Stimulated activated naive CD8-positive, alpha-beta T cell treated with anti-CD3 and anti-CD28 coated beads, Interleukin-15, Interleukin-2, amounts not matched to agents 100 ng/mL and 50 ng/mL, for 24 hours (primary cell): ENCODE measurements around the gene ARMC3.

Experiments used
- H3K27ac Mint-ChIP-seq: one replicate; pipeline ENCODE4 v1.8.0; 2021; ENCODE audit warnings: mild to moderate bottlenecking, mixed read lengths
- H3K27me3 Mint-ChIP-seq: one replicate; pipeline ENCODE4 v1.8.0; 2021; ENCODE audit warnings: mixed read lengths
- H3K36me3 Mint-ChIP-seq: one replicate; pipeline ENCODE4 v1.8.0; 2021; ENCODE audit warnings: low read depth, mixed read lengths
- H3K4me1 Mint-ChIP-seq: one replicate; pipeline ENCODE4 v1.8.0; 2021; ENCODE audit warnings: low read depth, mixed read lengths
- H3K4me3 Mint-ChIP-seq: one replicate; pipeline ENCODE4 v1.8.0; 2021; ENCODE audit warnings: mild to moderate bottlenecking, mixed read lengths
- H3K9me3 Mint-ChIP-seq: one replicate; pipeline ENCODE4 v1.8.0; 2021; ENCODE audit warnings: mixed read lengths

Gene ARMC3

DNA sequence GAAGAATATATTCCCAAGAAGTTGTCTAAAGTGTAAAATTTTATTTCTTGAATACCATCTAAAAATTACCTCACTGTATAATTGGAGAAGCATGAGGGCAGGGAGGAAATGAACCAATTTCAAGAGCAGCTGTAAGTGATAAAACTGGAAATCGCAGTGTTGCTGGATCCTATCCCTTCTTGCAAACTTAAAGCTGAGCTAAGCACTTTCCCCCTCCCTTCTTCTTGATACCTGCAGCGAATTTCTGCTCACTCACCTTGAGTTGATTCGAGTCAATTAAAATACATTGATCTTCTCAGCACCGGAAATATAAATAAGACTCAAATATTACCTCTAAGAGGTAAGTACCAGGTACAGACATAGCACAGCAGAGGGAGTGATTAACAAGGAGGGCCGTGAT lies 65.5 kb downstream of the ARMC3 start:
- H3K27me3 Mint-ChIP-seq = peaks cover 17% of the 10 kb centered on the region
- no peak overlapping the region for H3K4me3 Mint-ChIP-seq
- no peaks in the 10 kb centered on the region for H3K36me3 Mint-ChIP-seq
- no peaks in the 10 kb centered on the region for H3K9me3 Mint-ChIP-seq
- no peak overlapping the region for H3K27ac Mint-ChIP-seq
- peaks cover 6% of the 10 kb centered on the region for H3K4me1 Mint-ChIP-seq

GRCh38 chr10:22997096-22997495 lies 69.2 kb downstream of the ARMC3 start:
- Mint-ChIP-seq H3K27ac (no peak overlapping the region), H3K27me3 (peaks cover 23% of the 10 kb centered on the region), H3K4me1 (no peaks in the 10 kb centered on the region), H3K9me3 (no peaks in the 10 kb centered on the region), H3K36me3 (no peaks in the 10 kb centered on the region), H3K4me3 (no peak overlapping the region)

DNA sequence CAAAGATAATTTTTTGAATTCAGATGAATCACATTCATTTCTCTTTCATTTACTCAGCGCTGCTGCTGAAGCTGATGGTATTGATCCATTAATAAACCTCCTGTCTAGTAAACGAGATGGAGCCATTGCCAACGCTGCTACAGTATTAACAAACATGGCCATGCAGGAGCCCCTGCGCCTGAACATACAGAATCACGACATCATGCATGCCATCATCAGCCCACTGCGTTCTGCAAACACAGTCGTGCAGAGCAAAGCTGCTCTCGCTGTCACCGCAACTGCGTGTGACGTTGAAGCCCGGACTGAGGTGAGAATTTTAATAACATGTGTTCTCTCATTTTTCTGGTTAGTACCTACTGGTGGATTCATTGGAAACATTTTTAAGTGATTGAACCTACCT lies 70.2 kb downstream of the ARMC3 start:
- Mint-ChIP-seq H3K4me1 (no peaks in the 10 kb centered on the region), H3K36me3 (no peaks in the 10 kb centered on the region), H3K27ac (no peak overlapping the region), H3K27me3 (peaks cover 33% of the 10 kb centered on the region), H3K9me3 (no peaks in the 10 kb centered on the region), H3K4me3 (no peak overlapping the region)

GRCh38 chr10:22999942-23000341 lies 72.1 kb downstream of the ARMC3 start:
- Mint-ChIP-seq H3K36me3 (no peaks in the 10 kb centered on the region), H3K9me3 (no peaks in the 10 kb centered on the region), H3K4me3 (no peak overlapping the region), H3K27ac (no peak overlapping the region), H3K27me3 (peaks cover 32% of the 10 kb centered on the region), H3K4me1 (no peaks in the 10 kb centered on the region)

DNA sequence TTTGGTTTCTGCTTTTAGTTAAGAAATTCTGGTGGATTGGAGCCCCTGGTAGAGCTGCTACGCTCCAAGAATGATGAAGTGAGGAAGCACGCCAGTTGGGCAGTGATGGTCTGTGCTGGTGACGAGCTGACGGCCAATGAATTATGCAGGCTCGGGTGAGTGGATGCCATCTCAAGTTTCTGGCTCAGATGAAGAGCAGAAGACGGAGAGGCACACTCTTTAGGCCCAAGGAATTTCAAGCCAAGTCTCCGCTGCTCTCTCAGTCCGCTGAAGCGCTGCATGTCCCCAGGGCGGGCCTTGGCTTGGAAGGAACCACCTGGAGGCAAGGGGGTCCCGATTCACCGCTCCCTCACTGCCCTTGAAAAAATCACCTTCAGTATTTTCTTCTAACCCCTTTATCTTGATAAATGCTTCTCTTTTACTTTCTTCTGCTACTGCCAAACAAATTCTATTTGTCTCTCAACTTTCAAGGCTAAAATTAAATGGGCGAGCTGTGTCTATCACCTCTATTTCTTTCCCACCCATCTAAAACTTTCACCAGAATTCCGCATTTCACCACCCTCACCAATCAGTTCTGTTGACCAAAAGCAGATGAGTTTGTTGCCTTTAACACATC lies 74.2 kb downstream of the ARMC3 start:
- Mint-ChIP-seq H3K27ac (no peak overlapping the region), H3K4me3 (no peak overlapping the region), H3K36me3 (no peaks in the 10 kb centered on the region), H3K27me3 (peaks cover 39% of the 10 kb centered on the region), H3K4me1 (no peaks in the 10 kb centered on the region), H3K9me3 (no peaks in the 10 kb centered on the region)

- no peaks in the 10 kb centered on the region for H3K36me3 Mint-ChIP-seq
- no peak overlapping the region for H3K4me3 Mint-ChIP-seq
- H3K27ac Mint-ChIP-seq = no peak overlapping the region
- H3K4me1 Mint-ChIP-seq = no peaks in the 10 kb centered on the region
- H3K9me3 Mint-ChIP-seq = no peaks in the 10 kb centered on the region
- H3K27me3 Mint-ChIP-seq = peaks cover 41% of the 10 kb centered on the region
These were observed 77.3 kb downstream of the ARMC3 start for GRCh38 chr10:23005150-23005549.

- Mint-ChIP-seq H3K9me3 (no peaks in the 10 kb centered on the region), H3K4me3 (no peak overlapping the region), H3K4me1 (no peaks in the 10 kb centered on the region), H3K36me3 (no peaks in the 10 kb centered on the region), H3K27me3 (peaks cover 25% of the 10 kb centered on the region), H3K27ac (no peak overlapping the region)
These were observed 85.9 kb downstream of the ARMC3 start for GRCh38 chr10:23013581-23014335.

DNA sequence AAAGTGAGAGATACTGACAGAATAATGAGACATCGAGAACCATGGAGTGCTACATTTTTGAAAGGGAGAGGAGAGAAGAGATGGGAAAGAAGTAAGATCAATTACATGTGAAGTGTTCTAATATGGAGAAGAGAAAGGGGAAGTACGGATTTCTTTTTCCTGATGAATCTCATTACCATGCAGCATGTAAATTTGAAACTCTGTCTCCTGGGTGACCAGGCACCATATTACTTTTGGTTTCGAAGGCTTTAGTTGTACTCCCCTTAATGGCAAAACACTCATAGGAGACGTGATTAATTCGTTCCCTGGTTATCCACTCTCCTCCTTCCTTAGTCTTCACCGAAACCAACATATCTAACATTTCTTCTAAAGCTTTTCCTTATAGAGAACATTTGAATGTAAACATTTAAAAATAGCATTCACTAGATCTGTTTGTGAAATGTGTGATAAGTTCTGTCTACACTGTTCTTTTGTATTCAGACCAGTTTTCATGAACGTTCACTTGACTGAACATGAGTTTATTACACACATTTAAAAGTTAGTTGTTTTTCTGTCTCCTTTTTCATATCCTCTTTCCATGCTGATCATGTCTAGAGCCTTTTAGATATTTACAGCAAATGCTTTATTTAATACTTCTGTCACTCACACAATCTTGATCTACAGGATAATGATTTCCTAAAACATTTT lies 87.3 kb downstream of the ARMC3 start:
- H3K36me3 Mint-ChIP-seq = no peaks in the 10 kb centered on the region
- H3K4me3 Mint-ChIP-seq = no peak overlapping the region
- H3K9me3 Mint-ChIP-seq = no peaks in the 10 kb centered on the region
- no peaks in the 10 kb centered on the region for H3K4me1 Mint-ChIP-seq
- H3K27ac Mint-ChIP-seq = no peak overlapping the region
- peaks cover 32% of the 10 kb centered on the region for H3K27me3 Mint-ChIP-seq

GRCh38 chr10:23016636-23017035 lies 88.8 kb downstream of the ARMC3 start:
- no peak overlapping the region for H3K27ac Mint-ChIP-seq
- H3K9me3 Mint-ChIP-seq = no peaks in the 10 kb centered on the region
- no peaks in the 10 kb centered on the region for H3K4me1 Mint-ChIP-seq
- no peaks in the 10 kb centered on the region for H3K36me3 Mint-ChIP-seq
- peaks cover 37% of the 10 kb centered on the region for H3K27me3 Mint-ChIP-seq
- H3K4me3 Mint-ChIP-seq = no peak overlapping the region

- H3K4me3 Mint-ChIP-seq = no peak overlapping the region
- H3K4me1 Mint-ChIP-seq = no peaks in the 10 kb centered on the region
- peaks cover 48% of the 10 kb centered on the region for H3K27me3 Mint-ChIP-seq
- peaks cover 16% of the 10 kb centered on the region for H3K9me3 Mint-ChIP-seq
- H3K36me3 Mint-ChIP-seq = no peaks in the 10 kb centered on the region
- no peak overlapping the region for H3K27ac Mint-ChIP-seq
These were observed 91.8 kb downstream of the ARMC3 start for GRCh38 chr10:23019633-23020032.

- no peak overlapping the region for H3K4me3 Mint-ChIP-seq
- peaks cover 17% of the 10 kb centered on the region for H3K9me3 Mint-ChIP-seq
- no peaks in the 10 kb centered on the region for H3K36me3 Mint-ChIP-seq
- H3K27ac Mint-ChIP-seq = no peak overlapping the region
- H3K4me1 Mint-ChIP-seq = no peaks in the 10 kb centered on the region
- peaks cover 55% of the 10 kb centered on the region for H3K27me3 Mint-ChIP-seq
These were observed 93.6 kb downstream of the ARMC3 start for GRCh38 chr10:23021430-23021829.

DNA sequence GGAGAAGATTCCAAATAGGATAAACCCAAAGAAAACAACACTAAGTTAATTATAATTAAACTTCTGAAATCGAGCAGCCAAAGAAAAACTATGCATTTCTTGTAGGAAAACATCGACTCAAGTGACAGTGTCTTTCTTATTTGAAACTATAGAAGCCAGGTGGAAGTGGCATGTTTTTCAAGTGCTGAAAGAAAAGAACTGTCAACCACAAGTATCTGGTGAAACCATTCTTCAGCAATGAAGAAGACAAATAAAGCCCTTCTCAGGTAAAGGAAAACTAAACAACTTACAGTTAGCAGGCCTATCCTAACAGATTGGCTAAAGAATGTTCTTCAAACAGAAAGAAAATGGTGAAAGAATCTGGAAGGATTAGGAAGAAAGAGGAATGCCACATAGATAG lies 96.1 kb downstream of the ARMC3 start:
- Mint-ChIP-seq H3K27ac (no peak overlapping the region), H3K27me3 (peaks cover 63% of the 10 kb centered on the region), H3K4me1 (no peaks in the 10 kb centered on the region), H3K36me3 (no peaks in the 10 kb centered on the region), H3K9me3 (peaks cover 21% of the 10 kb centered on the region), H3K4me3 (no peak overlapping the region)

GRCh38 chr10:23031318-23031717 lies 103.5 kb downstream of the ARMC3 start:
- no peaks in the 10 kb centered on the region for H3K36me3 Mint-ChIP-seq
- H3K4me3 Mint-ChIP-seq = no peak overlapping the region
- H3K9me3 Mint-ChIP-seq = peaks cover 5% of the 10 kb centered on the region
- no peak overlapping the region for H3K27ac Mint-ChIP-seq
- H3K27me3 Mint-ChIP-seq = peaks cover 41% of the 10 kb centered on the region
- no peaks in the 10 kb centered on the region for H3K4me1 Mint-ChIP-seq

GRCh38 chr10:23034790-23035189 lies 106.9 kb downstream of the ARMC3 start:
- peaks cover 30% of the 10 kb centered on the region for H3K27me3 Mint-ChIP-seq
- no peaks in the 10 kb centered on the region for H3K36me3 Mint-ChIP-seq
- H3K27ac Mint-ChIP-seq = no peak overlapping the region
- no peaks in the 10 kb centered on the region for H3K4me1 Mint-ChIP-seq
- H3K4me3 Mint-ChIP-seq = no peak overlapping the region
- H3K9me3 Mint-ChIP-seq = no peaks in the 10 kb centered on the region

GRCh38 chr10:23035569-23035968 lies 107.7 kb downstream of the ARMC3 start:
- H3K9me3 Mint-ChIP-seq = no peaks in the 10 kb centered on the region
- H3K36me3 Mint-ChIP-seq = no peaks in the 10 kb centered on the region
- H3K27me3 Mint-ChIP-seq = peaks cover 26% of the 10 kb centered on the region
- no peak overlapping the region for H3K4me3 Mint-ChIP-seq
- no peaks in the 10 kb centered on the region for H3K4me1 Mint-ChIP-seq
- no peak overlapping the region for H3K27ac Mint-ChIP-seq
